AG04450 (cell line): ENCODE measurements around the gene TRAPPC6A. TPM values are rescaled to one million over a fixed set of nuclear protein-coding genes. Genes with fewer than 3 reads are reported as not detected.

ENCODE experiments used
- CTCF ChIA-PET: fragments of 300-600, 350-600 bp; formaldehyde crosslinking; extraction: SDS; loops from one replicate; lab custom pipeline; 2022; ENCODE audit warnings: antibody characterized with exemption, inconsistent platforms; lab: Charles Lee
- POLR2A ChIA-PET: fragments of 350-600 bp; formaldehyde crosslinking; extraction: SDS; loops from one replicate; lab custom pipeline; 2021; ENCODE audit warnings: antibody characterized with exemption, inconsistent platforms; lab: Yijun Ruan, JAX
- DNase-seq: peaks from one replicate; pipeline ENCODE4 v3.0.0-alpha.2; 2011; ENCODE audit warnings: low read depth, low spot score
- H3K27ac ChIP-seq: one replicate; pipeline ENCODE4 v1.5.1; 2012; ENCODE audit warnings: low read depth, low read length, control low read depth
- H3K27me3 ChIP-seq: one replicate; pipeline ENCODE4 v1.6.0; 2012; ENCODE audit warnings: low read length; ENCODE audit not compliant: control insufficient read depth, insufficient read depth
- H3K4me3 ChIP-seq: 2 replicates; pipeline ENCODE4 v1.5.1; 2011; ENCODE audit warnings: mild to moderate bottlenecking, low read depth, low read length, control low read depth
- H3K9me3 ChIP-seq: 2 replicates; pipeline ENCODE4 v1.5.1; 2012; ENCODE audit warnings: low read length; ENCODE audit not compliant: control insufficient read depth, insufficient read depth
- polyA plus RNA-seq: library from polyadenylated mRNA; depleted of rRNA; stranded (reverse); fragments of >200 nt; gene quantifications from 2 replicates; pipeline ENCODE4 v1.2.3, GENCODE V29; 2011
- TF ChIP-seq, protein P1 (sequence below): IDR thresholded peaks from 2 replicates; pipeline ENCODE4 v1.5.1; 2011; ENCODE audit warnings: low read depth, low read length, control low read depth, inconsistent platforms

The TRAPPC6A gene
- polyA plus RNA-seq, 1 experiment: 5.8 TPM

DNA sequence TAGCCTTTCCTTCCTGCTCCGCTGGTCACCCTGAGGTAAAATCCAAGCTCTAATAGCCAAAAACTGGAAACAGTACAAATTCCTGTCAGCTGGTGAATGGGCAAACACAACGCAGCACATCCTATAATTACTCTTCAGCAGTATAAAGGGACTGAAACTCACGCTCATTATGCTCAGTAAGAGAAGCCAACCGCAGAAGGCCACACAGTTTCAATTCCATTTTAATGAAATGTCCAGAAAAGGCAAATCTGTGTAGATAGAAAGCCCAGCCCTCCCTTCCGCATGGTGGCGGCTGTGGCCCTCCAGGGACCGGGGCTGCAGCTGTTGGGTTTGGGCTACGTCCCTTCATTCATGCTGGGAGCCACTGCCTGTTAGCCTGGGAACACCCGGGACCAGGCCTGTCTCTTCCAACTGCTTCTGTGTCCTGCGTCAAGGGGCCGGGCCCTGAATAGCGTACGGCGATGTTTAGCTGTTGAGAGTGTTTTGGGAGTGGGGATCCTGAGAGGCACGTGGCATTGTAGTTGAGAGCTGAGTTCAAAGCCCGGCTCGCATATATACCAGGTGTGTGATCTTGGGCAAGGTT is 40.8 kb downstream of the TRAPPC6A start:
- DNase-seq: no peak
- Histone ChIP-seq H3K4me3 (no peak overlapping the region), H3K27me3 (no peaks in the 10 kb centered on the region), H3K27ac (no peak overlapping the region), H3K9me3 (no peaks in the 10 kb centered on the region)
- POLR2A ChIA-PET: no interaction called here
- CTCF ChIA-PET: interaction anchor here (1.1 to 1.4 kb wide), 2 partner anchors 11 to 14 kb away, joined by 5 to 8 read pairs; no protein-coding TSS in a partner anchor
- TF ChIP-seq, protein P1, sequence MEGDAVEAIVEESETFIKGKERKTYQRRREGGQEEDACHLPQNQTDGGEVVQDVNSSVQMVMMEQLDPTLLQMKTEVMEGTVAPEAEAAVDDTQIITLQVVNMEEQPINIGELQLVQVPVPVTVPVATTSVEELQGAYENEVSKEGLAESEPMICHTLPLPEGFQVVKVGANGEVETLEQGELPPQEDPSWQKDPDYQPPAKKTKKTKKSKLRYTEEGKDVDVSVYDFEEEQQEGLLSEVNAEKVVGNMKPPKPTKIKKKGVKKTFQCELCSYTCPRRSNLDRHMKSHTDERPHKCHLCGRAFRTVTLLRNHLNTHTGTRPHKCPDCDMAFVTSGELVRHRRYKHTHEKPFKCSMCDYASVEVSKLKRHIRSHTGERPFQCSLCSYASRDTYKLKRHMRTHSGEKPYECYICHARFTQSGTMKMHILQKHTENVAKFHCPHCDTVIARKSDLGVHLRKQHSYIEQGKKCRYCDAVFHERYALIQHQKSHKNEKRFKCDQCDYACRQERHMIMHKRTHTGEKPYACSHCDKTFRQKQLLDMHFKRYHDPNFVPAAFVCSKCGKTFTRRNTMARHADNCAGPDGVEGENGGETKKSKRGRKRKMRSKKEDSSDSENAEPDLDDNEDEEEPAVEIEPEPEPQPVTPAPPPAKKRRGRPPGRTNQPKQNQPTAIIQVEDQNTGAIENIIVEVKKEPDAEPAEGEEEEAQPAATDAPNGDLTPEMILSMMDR: no peak

DNA sequence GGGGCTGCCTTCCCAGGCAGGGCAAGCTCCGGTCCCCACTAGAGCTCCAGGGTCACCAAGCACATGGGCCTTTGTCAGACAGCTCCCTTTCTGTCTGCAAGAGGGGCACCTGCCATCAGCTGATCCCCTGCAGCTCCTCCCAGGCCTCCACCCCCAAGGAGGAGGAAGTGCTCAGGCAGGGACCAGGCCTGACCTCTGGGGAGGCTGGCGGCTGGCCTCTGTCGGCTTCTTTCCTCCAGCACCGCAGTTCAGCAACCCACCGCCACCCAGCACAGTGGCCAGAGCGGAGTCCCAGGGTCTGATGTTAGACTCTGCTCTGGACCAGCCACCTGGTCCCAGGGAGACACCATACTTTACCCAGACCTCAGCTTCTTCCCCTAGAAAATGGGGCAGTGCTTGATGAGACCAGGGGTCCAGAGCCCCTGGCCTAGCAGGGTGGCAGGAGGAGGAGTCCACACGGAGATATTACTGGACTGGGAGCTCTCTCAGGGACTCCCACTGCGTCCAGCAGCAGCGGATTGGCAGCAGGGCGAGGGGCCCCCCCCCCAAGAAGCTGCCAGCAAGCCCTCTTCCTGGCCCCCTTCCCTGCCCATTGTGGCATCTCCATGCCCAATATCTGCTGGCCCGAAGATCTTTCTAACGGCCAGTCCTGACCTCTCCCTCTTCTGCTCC is 41.4 kb downstream of the TRAPPC6A start:
- TF ChIP-seq, protein P1: no peak

DNA sequence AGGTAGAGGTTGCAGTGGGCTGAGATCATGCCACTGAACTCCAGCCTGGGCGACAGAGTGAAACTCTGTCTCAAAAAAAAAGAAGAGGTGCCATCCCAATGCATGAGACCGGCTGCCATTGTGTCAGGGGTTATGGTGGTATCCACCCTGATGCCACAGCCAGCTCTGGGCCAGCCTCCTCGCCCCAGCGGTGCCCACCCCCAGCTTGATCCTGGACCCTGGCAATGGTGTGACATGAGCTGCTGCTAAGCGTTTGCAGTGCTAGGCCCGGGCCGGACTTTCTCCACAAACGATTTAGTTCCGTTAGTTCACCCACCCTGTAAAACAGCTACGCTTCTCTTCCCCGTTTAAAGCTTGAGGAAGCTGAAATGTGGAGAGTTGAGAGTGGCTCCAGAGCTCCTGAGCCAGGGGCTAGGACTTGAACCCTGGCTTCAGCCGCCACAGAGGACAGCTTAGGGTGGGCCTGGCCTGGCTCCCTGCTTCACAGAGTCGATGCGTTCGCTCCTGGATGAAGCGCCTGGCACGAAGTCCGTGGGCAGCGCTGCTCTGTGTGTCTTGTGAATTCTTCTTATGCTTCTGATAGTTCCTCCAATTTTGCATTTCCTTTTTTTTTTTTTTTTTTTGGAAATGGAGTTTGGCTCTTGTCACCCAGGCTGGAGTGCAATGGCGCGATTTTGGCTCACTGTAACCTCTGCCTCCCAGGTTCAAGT is 42.7 kb downstream of the TRAPPC6A start:
- no peak for DNase-seq
- H3K27ac ChIP-seq: no peak overlapping the region
- H3K27me3 ChIP-seq: no peaks in the 10 kb centered on the region
- ChIA-PET POLR2A (no interaction called here), CTCF (no interaction called here)
- no peaks in the 10 kb centered on the region for H3K9me3 ChIP-seq
- TF ChIP-seq, protein P1: no peak
- no peak overlapping the region for H3K4me3 ChIP-seq

More for the DNA sequence above, 41.4 kb downstream of the TRAPPC6A start:
- ChIA-PET POLR2A (no interaction called here), CTCF (interaction anchor here (1.4 kb wide), 1 partner anchor 10 kb away, joined by 8 read pairs; no protein-coding TSS in a partner anchor)
- no peaks in the 10 kb centered on the region for H3K9me3 ChIP-seq
- DNase-seq: no peak
- H3K4me3 ChIP-seq: no peak overlapping the region
- no peaks in the 10 kb centered on the region for H3K27me3 ChIP-seq
- no peak overlapping the region for H3K27ac ChIP-seq

DNA sequence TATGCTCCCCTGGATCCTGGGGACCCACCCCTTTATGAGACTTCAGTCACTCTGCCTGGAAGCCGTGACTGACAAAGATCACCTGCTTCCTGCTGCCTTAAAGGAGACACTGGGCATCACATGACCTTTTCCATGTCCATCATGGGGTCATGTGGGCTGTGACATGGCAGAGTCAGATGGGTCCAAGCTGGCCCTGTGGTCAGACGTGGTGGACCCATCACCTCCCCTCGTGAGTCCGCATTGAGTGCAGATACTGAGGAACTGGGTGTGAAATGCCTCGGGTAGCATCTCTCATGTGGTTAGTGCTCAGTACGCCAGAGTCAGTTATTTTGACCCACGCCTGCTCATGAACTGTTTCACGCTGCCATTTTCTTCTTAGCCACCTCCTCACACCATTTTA is 44.4 kb downstream of the TRAPPC6A start:
- Histone ChIP-seq H3K27ac (no peak overlapping the region), H3K27me3 (no peaks in the 10 kb centered on the region), H3K9me3 (no peaks in the 10 kb centered on the region), H3K4me3 (no peak overlapping the region)
- TF ChIP-seq, protein P1: no peak
- CTCF ChIA-PET: interaction anchor here (1.0 kb wide), 1 partner anchor 8 kb away, joined by 4 read pairs; no protein-coding TSS in a partner anchor
- POLR2A ChIA-PET: no interaction called here
- DNase-seq: no peak
